Measurements from ENCODE around the gene DNAH3.

GRCh38 chr16:21021316-21021715 is 129.3 kb downstream of the DNAH3 start:
- no peak for TF ChIP-seq CTCF (IDR thresholded peaks at IDR 0.05)
- no peak for TF ChIP-seq POLR2A (IDR thresholded peaks at IDR 0.05)
